ENCODE data around the gene FOXD2.

Gene FOXD2

DNA sequence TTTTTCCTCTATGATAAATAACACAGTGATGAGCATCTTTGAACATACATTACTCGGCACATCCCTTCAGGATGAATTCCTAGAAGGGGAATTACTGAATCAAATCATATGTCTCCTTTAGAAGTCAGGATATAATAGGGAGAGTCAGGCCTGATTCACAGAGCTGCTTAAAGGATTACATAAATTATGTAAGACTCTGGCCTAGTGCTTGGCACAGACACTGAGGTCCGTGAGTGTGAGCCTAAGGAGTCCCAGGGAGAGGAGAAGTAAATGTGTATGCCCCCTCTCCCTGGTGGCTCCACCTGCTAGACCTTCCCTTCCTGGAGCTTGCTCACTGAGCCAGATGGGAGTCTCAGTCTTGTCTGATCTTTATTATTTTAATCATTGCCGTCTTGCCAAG lies 30.4 kb upstream of the FOXD2 start:
- H3K27ac ChIP-seq, result no peak overlapping the region
- TF ChIP-seq, protein P1, sequence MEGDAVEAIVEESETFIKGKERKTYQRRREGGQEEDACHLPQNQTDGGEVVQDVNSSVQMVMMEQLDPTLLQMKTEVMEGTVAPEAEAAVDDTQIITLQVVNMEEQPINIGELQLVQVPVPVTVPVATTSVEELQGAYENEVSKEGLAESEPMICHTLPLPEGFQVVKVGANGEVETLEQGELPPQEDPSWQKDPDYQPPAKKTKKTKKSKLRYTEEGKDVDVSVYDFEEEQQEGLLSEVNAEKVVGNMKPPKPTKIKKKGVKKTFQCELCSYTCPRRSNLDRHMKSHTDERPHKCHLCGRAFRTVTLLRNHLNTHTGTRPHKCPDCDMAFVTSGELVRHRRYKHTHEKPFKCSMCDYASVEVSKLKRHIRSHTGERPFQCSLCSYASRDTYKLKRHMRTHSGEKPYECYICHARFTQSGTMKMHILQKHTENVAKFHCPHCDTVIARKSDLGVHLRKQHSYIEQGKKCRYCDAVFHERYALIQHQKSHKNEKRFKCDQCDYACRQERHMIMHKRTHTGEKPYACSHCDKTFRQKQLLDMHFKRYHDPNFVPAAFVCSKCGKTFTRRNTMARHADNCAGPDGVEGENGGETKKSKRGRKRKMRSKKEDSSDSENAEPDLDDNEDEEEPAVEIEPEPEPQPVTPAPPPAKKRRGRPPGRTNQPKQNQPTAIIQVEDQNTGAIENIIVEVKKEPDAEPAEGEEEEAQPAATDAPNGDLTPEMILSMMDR (conservative IDR thresholded peaks at IDR 0.05), result no peak

DNA sequence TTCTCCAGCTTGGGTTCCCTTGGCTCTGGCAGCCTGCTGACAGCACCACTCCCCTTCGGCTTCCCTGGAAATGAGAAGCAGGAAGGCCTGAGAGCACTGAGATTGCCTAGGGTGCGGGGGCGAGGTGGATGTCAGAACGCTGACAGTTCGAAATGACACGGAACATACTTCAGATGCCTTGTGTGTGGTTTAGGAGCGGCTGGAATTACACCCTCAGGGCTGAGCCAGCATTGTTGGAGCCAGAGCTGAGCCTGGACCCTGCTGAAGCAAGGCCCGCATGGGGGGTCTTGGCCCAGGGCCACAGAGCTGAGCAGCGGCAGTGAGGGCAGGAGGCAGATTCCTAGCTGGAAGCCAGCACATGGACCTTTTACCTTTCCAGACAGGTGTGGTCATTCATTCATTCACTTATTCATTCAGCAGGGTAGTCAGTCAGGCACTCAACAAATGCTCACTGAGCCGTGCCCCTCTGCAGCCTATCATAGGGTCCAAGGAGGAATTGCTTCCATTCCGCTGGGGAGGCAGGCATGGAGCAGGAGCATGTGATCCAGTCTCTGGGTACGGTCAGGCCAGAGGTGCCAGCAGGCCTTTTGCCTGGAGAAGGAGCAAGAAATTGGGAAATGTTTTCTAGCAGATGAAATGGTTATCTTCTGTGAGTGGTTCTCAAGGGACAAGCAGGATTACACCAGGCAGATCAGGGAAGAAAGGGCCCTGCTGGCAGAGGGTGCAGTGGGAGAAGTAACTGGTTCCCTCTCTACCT lies 28.4 kb upstream of the FOXD2 start:
- no peak overlapping the region for H3K27ac ChIP-seq

DNA sequence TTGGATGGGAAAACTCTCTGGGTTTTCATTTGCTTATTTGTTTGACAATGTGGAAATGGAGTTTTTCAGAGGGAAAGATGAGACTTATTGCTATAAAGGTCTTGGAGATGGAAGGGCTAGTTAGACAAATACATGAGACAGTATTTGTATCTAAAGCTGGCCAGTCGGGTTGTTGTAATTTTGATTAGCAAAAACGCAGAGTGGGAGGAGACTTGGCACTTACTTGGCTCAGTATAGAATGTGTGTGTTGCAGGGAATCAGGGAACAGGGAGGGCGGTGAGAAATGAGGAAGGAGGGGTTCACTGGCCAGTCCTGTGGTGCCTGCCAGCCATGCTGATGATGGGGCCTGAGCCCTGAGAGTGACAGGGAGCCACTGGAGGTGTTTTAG lies 27.8 kb upstream of the FOXD2 start:
- TF ChIP-seq, protein P1 (conservative IDR thresholded peaks at IDR 0.05), result no peak

More for the DNA sequence above, 28.4 kb upstream of the FOXD2 start:
- TF ChIP-seq, protein P1 (conservative IDR thresholded peaks at IDR 0.05), result no peak

DNA sequence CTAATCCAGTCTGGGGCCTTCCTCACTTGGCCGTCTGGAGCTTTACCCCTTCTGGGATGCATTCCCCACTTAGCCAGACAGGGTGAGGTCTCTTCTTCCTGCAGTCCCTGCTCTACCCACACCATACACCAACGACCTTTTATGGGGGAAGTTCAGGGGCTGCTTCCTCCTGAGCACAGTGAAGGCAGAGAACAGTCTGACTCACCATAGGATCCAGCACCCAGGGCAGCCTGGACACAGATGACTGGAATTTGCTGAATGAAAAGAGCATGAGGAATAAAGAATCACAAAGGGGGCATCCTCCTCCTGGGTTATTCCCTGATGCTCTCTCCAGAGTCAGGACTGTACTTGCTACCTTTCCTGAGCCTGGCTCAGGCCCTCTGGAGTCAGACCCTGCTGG lies 26.4 kb upstream of the FOXD2 start:
- TF ChIP-seq, protein P1 (conservative IDR thresholded peaks at IDR 0.05), result no peak

More for the DNA sequence above, 27.8 kb upstream of the FOXD2 start:
- H3K27ac ChIP-seq, result no peak overlapping the region

DNA sequence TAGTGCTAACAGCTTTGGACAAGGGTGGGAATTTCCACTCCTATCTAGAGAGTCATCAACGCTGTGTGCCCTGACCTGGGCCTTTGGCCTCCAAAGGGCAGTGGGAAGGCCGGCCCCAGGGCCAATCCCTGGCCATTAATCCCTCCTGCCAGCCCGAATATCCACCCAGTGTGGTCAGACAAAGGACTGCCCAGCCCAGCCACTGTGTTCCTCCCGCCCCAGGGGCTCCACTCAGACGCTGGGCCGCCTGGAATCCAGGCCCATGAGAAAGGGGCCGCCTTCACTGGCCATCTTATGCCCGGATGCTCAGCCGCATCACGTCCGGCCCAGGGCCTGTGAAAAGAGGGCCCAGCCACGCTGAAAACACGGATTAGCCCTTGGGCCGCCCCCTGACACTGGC lies 25.4 kb upstream of the FOXD2 start:
- no peak overlapping the region for H3K27ac ChIP-seq
- TF ChIP-seq, protein P1 (conservative IDR thresholded peaks at IDR 0.05), result no peak

More for the DNA sequence above, 26.4 kb upstream of the FOXD2 start:
- no peak overlapping the region for H3K27ac ChIP-seq

DNA sequence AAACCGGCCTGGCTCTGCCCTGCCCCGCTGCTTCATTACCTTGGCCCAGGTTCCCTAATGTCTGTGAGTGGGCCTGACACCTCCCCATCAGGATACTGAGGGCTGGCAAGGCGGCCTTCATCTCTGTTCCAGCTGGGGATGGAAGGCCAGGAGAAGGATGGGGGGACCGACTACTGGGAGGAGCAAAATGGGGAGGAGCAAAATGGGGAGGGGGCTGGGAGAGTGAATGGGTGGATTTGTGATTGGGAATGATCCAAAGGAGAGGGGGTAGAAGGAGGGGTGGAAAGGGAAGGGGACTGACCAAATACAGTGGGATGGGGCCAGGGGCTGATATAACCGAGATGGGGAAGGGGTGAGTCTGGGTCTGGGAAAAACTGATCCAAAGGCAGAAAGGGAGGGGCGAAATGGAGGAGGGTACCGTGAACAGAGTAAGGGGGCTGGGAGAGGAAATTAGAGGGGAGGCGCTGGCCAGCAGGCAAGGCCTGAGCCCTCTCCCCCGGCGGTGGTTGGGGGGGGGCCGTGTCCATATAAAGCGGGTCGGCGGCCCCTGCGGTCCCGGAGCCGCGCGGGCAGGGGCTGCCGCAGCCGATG lies 22.0 kb upstream of the FOXD2 start, which contains the start of gene FOXE3:
Gene FOXE3, plus strand, starts transcription at position 558 of the 591 bp plus-strand sequence. Its CDS starts 31 bp downstream, at position 589.
- TF ChIP-seq, protein P1 (conservative IDR thresholded peaks at IDR 0.05), result no peak
- no peak within 1 kb of the TSS for H3K27ac ChIP-seq

DNA sequence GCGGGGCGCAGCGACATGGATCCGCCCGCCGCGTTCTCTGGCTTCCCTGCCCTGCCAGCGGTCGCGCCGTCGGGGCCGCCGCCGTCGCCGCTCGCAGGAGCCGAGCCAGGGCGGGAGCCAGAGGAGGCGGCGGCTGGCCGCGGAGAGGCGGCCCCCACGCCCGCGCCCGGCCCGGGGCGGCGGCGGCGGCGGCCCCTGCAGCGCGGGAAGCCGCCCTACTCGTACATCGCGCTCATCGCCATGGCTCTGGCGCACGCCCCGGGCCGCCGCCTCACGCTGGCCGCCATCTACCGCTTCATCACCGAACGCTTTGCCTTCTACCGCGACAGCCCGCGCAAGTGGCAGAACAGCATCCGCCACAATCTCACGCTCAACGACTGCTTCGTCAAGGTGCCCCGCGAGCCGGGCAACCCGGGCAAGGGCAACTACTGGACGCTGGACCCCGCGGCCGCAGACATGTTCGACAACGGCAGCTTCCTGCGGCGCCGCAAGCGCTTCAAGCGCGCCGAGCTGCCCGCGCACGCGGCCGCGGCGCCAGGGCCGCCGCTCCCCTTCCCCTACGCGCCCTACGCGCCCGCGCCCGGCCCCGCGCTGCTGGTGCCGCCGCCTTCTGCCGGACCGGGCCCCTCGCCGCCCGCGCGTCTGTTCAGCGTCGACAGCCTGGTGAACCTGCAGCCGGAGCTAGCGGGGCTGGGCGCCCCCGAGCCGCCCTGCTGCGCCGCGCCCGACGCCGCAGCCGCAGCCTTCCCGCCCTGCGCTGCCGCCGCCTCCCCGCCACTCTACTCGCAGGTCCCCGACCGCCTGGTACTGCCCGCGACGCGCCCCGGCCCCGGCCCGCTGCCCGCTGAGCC lies 21.3 kb upstream of the FOXD2 start:
- H3K27ac ChIP-seq, result no peak overlapping the region
- TF ChIP-seq, protein P1 (conservative IDR thresholded peaks at IDR 0.05), result no peak
